Natural killer cell treated with Interleukin-12 subunit alpha and Interleukin-12 subunit beta and Interleukin-15 and Interleukin-18, amount 100 ng/mL, for 72 hours (primary cell): Measurements from ENCODE around the gene SMIM1. TPM values are rescaled to one million over a fixed set of nuclear protein-coding genes. Genes with fewer than 3 reads are reported as not detected.
A peak's percentile ranks its signal among the peaks of the same experiment; 100 is the strongest.

ENCODE experiments used
- ATAC-seq, 2 donors: fragments of 150-1000 bp; cut with Tn5 transposase in 1 of 2; sonication (Bioruptor Pico), chemical (Tn5 transposase) in 1 of 2; 2 replicates each; pipeline ENCODE4 v1.10.0; 2021
- DNase-seq: peaks from one replicate; pipeline ENCODE4 v3.0.0; 2022; ENCODE audit warnings: low spot score
- H3K27ac Mint-ChIP-seq, 2 donors: 1 replicate in 1 of 2; 2 replicates in 1 of 2; pipeline ENCODE4 v1.8.0; 2022; ENCODE audit warnings: mixed read lengths in 2 of 2, mild to moderate bottlenecking in 1 of 2, moderate library complexity in 1 of 2
- H3K27me3 Mint-ChIP-seq, 2 donors: 1 replicate in 1 of 2; 2 replicates in 1 of 2; pipeline ENCODE4 v1.8.0; 2022; ENCODE audit warnings: mixed read lengths in 2 of 2
- H3K36me3 Mint-ChIP-seq: one replicate; pipeline ENCODE4 v1.8.0; 2022; ENCODE audit warnings: mixed read lengths
- H3K4me1 Mint-ChIP-seq, 2 donors: 1 replicate in 1 of 2; 2 replicates in 1 of 2; pipeline ENCODE4 v1.8.0; 2022; ENCODE audit warnings: low read depth in 2 of 2, mixed read lengths in 2 of 2, mild to moderate bottlenecking in 1 of 2
- H3K4me3 Mint-ChIP-seq: one replicate; pipeline ENCODE4 v1.8.0; 2022; ENCODE audit warnings: mixed read lengths
- H3K9me3 Mint-ChIP-seq: 2 replicates; pipeline ENCODE4 v1.8.0; 2022; ENCODE audit warnings: mixed read lengths
- total RNA-seq, 2 donors: library from RNA; stranded (reverse); gene quantifications; one replicate each; pipeline ENCODE4 v1.2.3, GENCODE V29; 2022

Gene SMIM1
- total RNA-seq, 2 donors from 2014 or later: not detected

- no peak overlapping the region for H3K27ac Mint-ChIP-seq
- no peaks in the 10 kb centered on the region for H3K27me3 Mint-ChIP-seq
- no peak for DNase-seq
- H3K4me3 Mint-ChIP-seq: no peak overlapping the region
- no peaks in the 10 kb centered on the region for H3K9me3 Mint-ChIP-seq
- peaks cover 2 to 5% of the 10 kb centered on the region in 2 donors for H3K4me1 Mint-ChIP-seq
- H3K36me3 Mint-ChIP-seq: peaks cover 12% of the 10 kb centered on the region
- ATAC-seq: no peak
Observed at GRCh38 chr1:3816331-3817137, 44.0 kb downstream of the SMIM1 start.

- Mint-ChIP-seq H3K27me3 (no peaks in the 10 kb centered on the region), H3K36me3 (peaks cover 12% of the 10 kb centered on the region), H3K27ac (no peak overlapping the region), H3K4me3 (no peak overlapping the region), H3K4me1 (peaks cover 0 to 5% of the 10 kb centered on the region in 2 donors), H3K9me3 (no peaks in the 10 kb centered on the region)
- DNase-seq (no peak), ATAC-seq (no peak)
Observed at GRCh38 chr1:3817138-3817740, 44.7 kb downstream of the SMIM1 start.

DNA sequence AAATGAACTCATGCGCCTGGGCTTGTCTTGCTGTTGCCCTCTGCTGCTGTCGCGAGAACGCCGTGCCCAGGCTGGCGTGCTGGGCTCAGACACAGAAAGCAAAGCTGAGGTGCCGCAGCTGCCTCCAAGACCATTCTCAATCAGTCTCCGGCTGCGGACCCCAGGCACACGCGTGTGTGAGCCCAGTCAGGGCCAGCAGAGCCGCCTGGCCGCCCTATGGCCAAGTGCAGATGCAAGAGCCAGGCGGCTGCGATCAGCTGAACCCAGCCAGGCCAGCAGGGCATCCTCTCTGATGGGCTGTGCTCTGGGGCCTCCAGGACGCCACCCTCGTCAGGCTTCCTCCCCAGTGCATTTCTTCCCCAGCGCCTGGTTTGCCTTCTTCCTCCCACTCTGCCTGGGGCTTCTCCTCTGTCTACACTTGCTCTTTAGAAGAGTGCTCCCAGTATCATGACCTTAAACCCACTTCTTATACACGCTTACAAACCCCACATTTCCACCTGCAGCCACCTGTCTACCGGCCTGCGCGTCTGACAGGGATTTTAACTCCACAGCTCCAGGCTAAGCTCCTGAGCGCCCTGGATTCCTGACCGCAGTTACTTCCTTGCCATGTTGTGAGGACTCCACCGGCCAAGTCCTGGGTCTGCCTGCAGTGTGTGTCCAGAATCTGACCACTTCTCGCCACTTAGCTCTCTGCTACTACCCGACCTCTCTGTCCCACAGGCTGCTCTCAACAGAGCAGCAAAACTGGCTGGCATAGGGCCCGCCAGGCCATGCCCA is 45.5 kb downstream of the SMIM1 start:
- H3K36me3 Mint-ChIP-seq: peaks cover 12% of the 10 kb centered on the region
- no peak for ATAC-seq
- H3K4me1 Mint-ChIP-seq: peaks cover 0 to 5% of the 10 kb centered on the region in 2 donors
- no peak for DNase-seq
- no peak overlapping the region for H3K4me3 Mint-ChIP-seq
- no peaks in the 10 kb centered on the region for H3K27me3 Mint-ChIP-seq
- peak overlapping the region in 1 of 2 donors; percentile 60 for H3K27ac Mint-ChIP-seq
- H3K9me3 Mint-ChIP-seq: no peaks in the 10 kb centered on the region

GRCh38 chr1:3819771-3820200 is 47.2 kb downstream of the SMIM1 start:
- no peak overlapping the region for H3K27ac Mint-ChIP-seq
- peaks cover 16% of the 10 kb centered on the region for H3K36me3 Mint-ChIP-seq
- H3K27me3 Mint-ChIP-seq: no peaks in the 10 kb centered on the region
- H3K9me3 Mint-ChIP-seq: no peaks in the 10 kb centered on the region
- ATAC-seq (no peak), DNase-seq (no peak)
- peaks cover 0 to 5% of the 10 kb centered on the region in 2 donors for H3K4me1 Mint-ChIP-seq
- no peak overlapping the region for H3K4me3 Mint-ChIP-seq

GRCh38 chr1:3820316-3820715 is 47.8 kb downstream of the SMIM1 start:
- Mint-ChIP-seq H3K9me3 (no peaks in the 10 kb centered on the region), H3K27me3 (no peaks in the 10 kb centered on the region), H3K27ac (no peak overlapping the region), H3K4me1 (peaks cover 0 to 5% of the 10 kb centered on the region in 2 donors), H3K36me3 (peaks cover 16% of the 10 kb centered on the region), H3K4me3 (no peak overlapping the region)
- ATAC-seq (no peak), DNase-seq (no peak)

- H3K4me3 Mint-ChIP-seq: no peak overlapping the region
- H3K9me3 Mint-ChIP-seq: no peaks in the 10 kb centered on the region
- H3K4me1 Mint-ChIP-seq: peaks cover 0 to 5% of the 10 kb centered on the region in 2 donors
- no peaks in the 10 kb centered on the region for H3K27me3 Mint-ChIP-seq
- DNase-seq: no peak
- no peak overlapping the region for H3K27ac Mint-ChIP-seq
- ATAC-seq: no peak
- H3K36me3 Mint-ChIP-seq: peaks cover 16% of the 10 kb centered on the region
Observed at GRCh38 chr1:3821004-3821403, 48.5 kb downstream of the SMIM1 start.

GRCh38 chr1:3821447-3821846 is 48.9 kb downstream of the SMIM1 start:
- ATAC-seq: no peak
- Mint-ChIP-seq H3K27me3 (no peaks in the 10 kb centered on the region), H3K36me3 (peaks cover 16% of the 10 kb centered on the region), H3K4me3 (no peak overlapping the region), H3K4me1 (peaks cover 0 to 5% of the 10 kb centered on the region in 2 donors), H3K9me3 (no peaks in the 10 kb centered on the region), H3K27ac (no peak overlapping the region)
- DNase-seq: no peak

GRCh38 chr1:3821908-3822307 is 49.4 kb downstream of the SMIM1 start:
- ATAC-seq (no peak), DNase-seq (no peak)
- Mint-ChIP-seq H3K27ac (no peak overlapping the region), H3K4me1 (peaks cover 0 to 5% of the 10 kb centered on the region in 2 donors), H3K36me3 (peaks cover 16% of the 10 kb centered on the region), H3K27me3 (no peaks in the 10 kb centered on the region), H3K4me3 (no peak overlapping the region), H3K9me3 (no peaks in the 10 kb centered on the region)

DNA sequence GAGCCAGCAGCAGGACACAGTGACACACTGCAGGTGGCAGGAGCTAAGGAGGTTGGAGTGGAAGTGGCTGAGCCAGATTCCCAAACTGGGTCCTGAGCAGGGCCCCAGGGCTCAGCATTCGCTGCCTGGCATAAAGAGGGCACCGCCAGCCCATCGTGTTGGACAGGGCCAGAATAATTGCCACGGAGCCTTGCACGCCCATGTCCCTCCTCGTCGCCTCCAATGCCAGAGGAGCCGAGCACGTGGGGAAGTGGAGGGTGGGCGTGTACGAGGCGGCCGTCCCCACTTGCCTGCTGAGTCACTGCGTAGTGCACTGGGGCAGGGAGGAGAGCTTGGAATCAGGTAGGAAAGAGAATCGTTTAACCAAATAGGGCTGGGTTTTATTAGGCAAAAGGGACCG is 49.9 kb downstream of the SMIM1 start:
- Mint-ChIP-seq H3K27me3 (no peaks in the 10 kb centered on the region), H3K27ac (no peak overlapping the region), H3K4me3 (no peak overlapping the region), H3K36me3 (peaks cover 16% of the 10 kb centered on the region), H3K9me3 (no peaks in the 10 kb centered on the region), H3K4me1 (peaks cover 0 to 5% of the 10 kb centered on the region in 2 donors)
- DNase-seq: no peak
- ATAC-seq: no peak

- ATAC-seq (no peak), DNase-seq (no peak)
- no peaks in the 10 kb centered on the region for H3K9me3 Mint-ChIP-seq
Observed at GRCh38 chr1:3824650-3825049, 52.1 kb downstream of the SMIM1 start.

GRCh38 chr1:3825356-3825755 is 52.8 kb downstream of the SMIM1 start:
- Mint-ChIP-seq H3K4me3 (no peak overlapping the region), H3K9me3 (no peaks in the 10 kb centered on the region), H3K27me3 (no peaks in the 10 kb centered on the region), H3K36me3 (peaks cover 4% of the 10 kb centered on the region), H3K4me1 (no peaks in the 10 kb centered on the region), H3K27ac (no peak overlapping the region)
- ATAC-seq: no peak
- DNase-seq: no peak

More at GRCh38 chr1:3824650-3825049, 52.1 kb downstream of the SMIM1 start:
- H3K4me1 Mint-ChIP-seq: no peaks in the 10 kb centered on the region
- H3K27ac Mint-ChIP-seq: no peak overlapping the region
- H3K27me3 Mint-ChIP-seq: no peaks in the 10 kb centered on the region
- H3K36me3 Mint-ChIP-seq: peaks cover 11% of the 10 kb centered on the region
- no peak overlapping the region for H3K4me3 Mint-ChIP-seq
